ENCODE measurements around the gene NTRK2.

DNA sequence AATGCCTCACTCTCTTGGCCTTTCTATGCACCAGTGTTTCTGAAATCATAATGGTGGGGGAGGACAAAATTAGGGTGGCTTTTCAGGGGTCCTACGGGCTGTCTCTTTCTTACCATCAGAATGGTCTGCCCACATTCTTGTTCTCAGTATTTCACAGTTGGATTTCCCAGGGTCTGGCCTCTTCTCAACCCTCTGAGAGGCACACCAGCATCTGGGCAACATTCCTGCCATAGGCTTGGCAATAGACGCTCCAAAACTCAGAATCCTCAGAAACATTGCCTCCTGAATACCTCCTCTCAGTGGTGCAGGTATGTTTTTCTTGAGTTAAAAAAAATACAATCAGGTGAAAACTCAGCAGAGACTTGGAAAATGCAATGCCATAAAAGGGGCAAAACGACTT, 358.3 kb downstream of the NTRK2 start:
- TF ChIP-seq, protein P1, sequence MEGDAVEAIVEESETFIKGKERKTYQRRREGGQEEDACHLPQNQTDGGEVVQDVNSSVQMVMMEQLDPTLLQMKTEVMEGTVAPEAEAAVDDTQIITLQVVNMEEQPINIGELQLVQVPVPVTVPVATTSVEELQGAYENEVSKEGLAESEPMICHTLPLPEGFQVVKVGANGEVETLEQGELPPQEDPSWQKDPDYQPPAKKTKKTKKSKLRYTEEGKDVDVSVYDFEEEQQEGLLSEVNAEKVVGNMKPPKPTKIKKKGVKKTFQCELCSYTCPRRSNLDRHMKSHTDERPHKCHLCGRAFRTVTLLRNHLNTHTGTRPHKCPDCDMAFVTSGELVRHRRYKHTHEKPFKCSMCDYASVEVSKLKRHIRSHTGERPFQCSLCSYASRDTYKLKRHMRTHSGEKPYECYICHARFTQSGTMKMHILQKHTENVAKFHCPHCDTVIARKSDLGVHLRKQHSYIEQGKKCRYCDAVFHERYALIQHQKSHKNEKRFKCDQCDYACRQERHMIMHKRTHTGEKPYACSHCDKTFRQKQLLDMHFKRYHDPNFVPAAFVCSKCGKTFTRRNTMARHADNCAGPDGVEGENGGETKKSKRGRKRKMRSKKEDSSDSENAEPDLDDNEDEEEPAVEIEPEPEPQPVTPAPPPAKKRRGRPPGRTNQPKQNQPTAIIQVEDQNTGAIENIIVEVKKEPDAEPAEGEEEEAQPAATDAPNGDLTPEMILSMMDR (IDR thresholded peaks at IDR 0.05; ENCODE audit: insufficient read depth, low read depth, low read length), result no peak
- no peak for TF ChIP-seq EZH2 (IDR thresholded peaks at IDR 0.05; ENCODE audit: insufficient read depth, low read length)
